CD4-positive, alpha-beta T cell treated with Interleukin-15 for 4 hours (primary cell): ENCODE data around the gene CMSS1.

ENCODE experiments used
- DNase-seq: peaks from one replicate; pipeline ENCODE4 v3.0.0-alpha.2; 2020; ENCODE audit warnings: low spot score

CMSS1 gene

DNA sequence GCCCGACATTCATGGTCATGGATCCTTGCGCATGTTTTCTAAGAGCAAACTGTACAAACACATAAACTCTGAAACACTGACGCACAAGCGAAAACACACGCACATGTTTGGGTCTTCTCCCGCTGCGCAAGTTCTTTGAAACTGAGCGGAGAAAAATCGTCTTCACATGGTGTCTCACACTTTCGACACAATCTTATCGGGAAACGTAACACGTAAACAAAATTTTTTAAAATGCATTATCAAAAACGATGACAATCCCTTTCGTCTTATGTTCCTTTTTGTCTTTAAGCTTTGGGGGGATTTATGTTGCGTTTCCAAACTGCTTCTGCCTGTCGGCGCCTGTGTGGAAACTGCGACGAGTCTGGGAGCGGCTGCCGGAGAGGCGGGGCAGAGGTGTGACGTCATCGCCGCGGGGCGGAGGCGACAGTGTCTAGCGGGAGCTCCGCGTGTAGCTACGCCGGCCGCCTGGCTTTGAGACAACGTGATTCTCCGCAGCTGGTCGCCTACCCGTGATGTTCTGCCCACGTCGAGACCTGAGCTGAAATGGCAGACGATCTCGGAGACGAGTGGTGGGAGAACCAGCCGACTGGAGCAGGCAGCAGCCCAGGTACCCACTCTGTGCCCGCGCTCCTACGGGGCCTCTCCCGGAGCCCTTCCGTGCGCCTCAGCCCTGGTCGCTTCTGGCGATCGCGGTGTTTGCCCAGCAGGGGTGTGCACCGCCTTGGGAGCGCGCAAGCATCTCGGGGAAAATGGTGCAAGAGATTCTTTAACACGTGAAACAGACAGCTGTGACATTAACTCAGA is at the start of gene CMSS1:
Gene CMSS1, plus strand, starts transcription at position 426 of the 804 bp plus-strand sequence.
- peak; percentile 94 for DNase-seq

GRCh38 chr3:99768126-99768525 is 49.5 kb upstream of the CMSS1 start:
- DNase-seq: no peak

GRCh38 chr3:99768808-99769501 is 48.7 kb upstream of the CMSS1 start:
- no peak for DNase-seq

- no peak for DNase-seq
Measured at GRCh38 chr3:99772171-99772570, 45.5 kb upstream of the CMSS1 start.

GRCh38 chr3:99772671-99773070 is 45.0 kb upstream of the CMSS1 start:
- DNase-seq: no peak

DNA sequence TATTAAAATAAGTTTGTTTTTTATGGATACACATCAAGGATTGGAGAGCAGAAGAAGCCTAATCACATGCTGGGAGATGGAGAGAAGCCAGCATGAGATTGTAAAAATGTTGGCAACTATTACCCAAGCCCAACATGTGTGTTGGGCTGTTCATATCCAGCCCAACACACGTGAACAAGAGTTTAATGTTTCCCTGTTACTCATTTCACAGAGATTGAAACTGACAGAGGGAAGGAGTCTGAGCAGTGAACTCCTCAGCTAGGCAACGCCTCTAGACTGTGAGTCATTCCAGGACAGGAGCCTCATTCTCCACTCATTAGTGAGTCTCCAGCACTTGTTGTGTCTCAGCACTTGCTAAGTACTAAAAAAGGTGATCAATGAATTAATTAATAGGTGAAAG is 43.2 kb upstream of the CMSS1 start:
- DNase-seq: no peak

GRCh38 chr3:99776516-99777209 is 41.0 kb upstream of the CMSS1 start:
- DNase-seq: no peak

DNA sequence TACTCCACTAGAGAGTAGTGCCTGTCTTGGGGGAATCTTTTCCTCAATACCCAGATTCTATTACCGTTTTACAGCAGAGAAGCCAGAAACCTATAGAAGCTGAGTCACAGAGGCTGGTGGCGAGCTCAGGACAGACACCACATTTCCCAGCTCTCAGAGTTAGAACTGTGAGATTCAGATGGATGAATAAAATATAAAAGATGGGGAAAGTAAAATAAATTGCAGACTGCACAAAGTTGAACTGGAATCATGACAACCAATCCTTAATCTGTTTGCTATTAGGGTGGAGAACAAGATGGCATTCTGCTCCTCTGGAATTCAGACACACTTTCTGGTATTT is 40.5 kb upstream of the CMSS1 start:
- no peak for DNase-seq

DNA sequence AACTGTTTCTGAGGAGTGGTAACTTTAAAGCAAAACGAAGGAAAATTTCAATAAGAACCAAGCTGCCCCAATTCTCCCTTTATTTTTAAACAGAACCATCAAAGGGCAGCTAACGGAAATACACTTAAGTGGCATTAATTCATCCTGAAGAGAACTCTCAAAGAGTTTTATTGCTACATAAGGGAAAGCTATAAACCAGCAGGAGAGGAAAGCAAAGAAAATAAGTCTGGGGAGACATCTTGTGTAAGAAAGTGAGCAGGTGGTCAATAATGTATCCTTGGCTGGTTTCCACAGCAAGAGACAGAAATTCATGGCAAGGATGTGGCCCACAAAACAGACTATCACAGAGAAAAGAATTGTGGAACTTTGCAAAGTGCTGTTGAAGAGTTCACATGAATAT is 40.0 kb upstream of the CMSS1 start:
- DNase-seq: no peak

DNA sequence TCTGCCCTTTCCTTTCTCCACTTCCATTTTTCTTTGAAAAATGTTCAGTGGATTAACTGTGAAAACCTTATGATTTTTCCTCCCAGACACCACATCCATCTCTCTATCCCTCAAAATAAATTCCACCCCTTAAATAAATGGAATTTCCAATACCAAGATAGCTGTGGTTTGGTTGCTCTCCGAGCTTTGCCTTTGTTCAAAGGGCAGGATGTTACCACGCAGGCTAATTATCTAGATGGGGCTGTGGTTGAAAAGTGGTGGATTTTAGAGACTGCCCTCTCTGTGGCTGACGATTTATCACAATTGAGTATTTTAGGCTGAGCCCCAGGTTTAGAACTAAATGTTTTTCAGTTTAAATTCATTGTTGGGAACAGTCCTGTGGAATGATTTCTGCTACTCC is 36.9 kb upstream of the CMSS1 start:
- DNase-seq: no peak

DNA sequence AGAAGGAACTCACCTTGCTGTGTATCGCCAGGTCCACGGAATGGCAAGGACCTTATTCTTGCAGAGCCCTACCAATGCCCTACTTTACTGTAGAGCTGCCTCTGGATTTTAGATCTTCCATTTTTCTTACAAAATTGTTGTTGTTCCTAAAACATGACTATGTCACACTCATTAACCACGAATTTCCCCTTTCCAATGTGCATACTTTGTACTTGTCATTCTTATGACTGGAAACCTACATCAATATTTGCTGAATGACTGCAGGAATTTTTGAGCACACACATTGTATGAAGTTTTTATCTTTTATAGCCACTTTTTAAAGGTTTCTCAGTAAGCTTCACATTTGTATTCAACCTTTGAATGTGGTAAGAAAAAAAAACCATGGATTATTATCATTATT is 35.9 kb upstream of the CMSS1 start:
- DNase-seq: no peak

DNA sequence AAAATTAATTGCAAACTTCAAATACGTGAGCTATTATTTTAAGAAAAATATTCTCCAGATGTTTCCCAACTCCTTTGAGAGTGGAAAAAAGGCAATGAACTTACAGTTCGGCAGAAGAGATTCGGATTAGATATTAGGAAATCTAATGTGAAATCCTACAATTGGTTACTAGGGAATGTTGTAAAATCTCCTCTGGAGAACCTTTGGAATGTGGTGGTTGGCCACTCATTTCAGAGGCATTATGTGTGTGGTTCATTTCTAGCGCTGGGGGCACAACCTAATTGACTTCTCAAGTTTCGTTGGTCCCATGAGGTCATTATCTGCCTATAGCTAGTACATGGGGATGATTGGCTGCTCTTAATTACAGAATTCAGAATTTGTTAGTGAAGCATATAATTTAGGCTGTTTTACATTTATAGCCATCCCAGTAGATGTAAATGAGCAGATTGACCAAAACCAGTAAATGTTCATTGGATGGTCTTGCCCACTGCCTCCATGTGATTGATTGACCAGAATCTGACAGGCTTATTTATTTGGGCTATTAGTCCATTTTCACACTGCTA is 34.6 kb upstream of the CMSS1 start:
- no peak for DNase-seq

- DNase-seq: peak; percentile 8
Measured at GRCh38 chr3:99789011-99789721, 28.5 kb upstream of the CMSS1 start.

GRCh38 chr3:99794485-99794884 is 23.2 kb upstream of the CMSS1 start:
- DNase-seq: no peak

- no peak for DNase-seq
Measured at GRCh38 chr3:99795573-99795972, 22.1 kb upstream of the CMSS1 start.

DNA sequence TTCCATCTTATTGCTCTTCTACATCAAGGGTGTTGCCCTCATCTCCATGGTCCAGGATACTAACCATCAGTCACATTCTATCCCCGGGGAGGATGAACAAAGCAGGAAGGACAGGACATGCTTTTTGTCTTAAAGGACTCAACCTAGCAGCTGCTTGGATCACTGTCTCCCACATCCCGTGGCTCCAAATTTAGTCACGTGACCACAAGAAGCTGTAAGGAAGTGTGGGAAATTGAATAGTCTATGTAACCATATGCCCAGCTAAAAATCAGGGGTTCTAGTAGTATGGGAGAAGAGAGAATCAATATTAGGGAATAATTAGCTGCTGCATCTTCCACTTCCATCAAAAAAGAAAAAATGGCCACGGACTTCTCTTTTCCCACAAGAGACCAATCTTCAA is 18.2 kb upstream of the CMSS1 start:
- DNase-seq: no peak

DNA sequence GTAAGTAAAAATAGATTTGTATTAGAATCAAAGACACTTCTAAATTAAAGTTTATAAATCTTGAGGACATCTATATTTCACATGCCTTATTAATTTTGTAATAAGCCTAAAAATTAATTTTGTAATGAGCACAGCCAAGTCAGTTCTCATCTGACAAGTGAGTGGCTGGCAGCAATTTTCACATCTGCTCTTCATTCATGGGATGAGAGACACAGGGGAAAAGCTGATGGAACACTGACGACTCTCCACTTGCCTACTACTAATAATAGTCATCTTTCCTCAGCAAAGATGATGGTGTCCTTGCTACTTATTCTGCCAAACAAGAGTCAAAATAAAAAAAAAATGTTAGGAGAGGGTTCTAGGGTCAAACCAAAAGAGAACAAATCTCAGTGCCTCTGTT is 14.4 kb upstream of the CMSS1 start:
- DNase-seq: no peak

DNA sequence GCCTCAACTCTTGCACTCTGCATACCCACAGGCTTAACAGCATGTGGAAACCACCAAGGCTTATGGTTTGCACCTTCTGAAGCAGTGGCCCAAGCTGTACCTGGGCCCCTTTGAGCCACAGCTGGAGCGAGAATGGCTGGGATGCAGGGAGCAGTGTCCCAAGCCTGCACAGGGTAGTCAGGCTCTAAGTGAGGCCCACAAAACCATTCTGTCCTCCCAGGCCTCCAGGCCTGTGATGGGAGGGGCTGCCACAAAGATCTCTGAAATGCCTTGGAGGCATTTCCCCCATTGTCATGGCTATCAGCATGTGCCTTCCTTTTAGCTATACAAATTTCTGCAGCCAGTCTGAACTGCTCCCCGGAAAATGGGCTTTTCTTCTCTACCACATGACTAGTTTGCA is 12.5 kb upstream of the CMSS1 start:
- DNase-seq: no peak

- DNase-seq: peak; percentile 56
Measured at GRCh38 chr3:99808163-99808794, 9.4 kb upstream of the CMSS1 start.

DNA sequence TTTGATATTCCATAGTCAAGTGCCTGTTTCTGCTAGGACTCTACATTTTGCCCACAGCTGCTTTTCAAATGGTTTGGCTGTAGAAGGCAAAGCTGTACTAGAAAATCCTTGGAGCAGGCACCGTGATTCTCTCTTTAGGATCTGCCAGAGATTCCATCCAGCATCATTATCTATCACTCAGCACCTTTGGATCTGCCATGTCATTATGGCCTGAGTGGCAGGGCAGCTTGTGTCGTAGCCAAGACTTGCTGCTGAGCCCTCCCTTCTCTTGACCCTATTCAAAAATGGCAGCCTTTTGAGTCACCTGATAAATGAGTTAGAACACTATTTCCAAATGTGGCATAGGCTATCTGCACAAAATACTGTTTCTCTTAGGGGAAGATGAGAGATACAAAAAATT is 8.1 kb upstream of the CMSS1 start:
- no peak for DNase-seq

DNA sequence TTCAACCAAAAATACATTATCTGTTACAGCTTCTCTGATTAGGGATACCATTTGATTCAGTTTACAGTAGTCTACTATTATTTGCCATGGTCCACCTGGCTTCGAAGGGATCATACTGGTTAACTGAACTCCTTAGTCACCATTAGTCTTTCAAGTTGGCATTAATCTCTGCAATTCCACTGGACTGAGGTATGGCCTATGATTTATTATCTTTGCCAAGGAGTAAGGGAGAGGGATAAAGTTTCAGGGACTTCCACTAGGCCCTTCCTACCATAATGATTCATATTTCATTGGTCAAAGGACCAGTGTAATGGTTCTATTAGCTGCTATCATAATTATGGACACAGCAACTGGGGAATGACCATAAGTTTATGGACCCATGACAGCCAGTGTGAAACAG is 7.3 kb upstream of the CMSS1 start:
- DNase-seq: no peak

DNA sequence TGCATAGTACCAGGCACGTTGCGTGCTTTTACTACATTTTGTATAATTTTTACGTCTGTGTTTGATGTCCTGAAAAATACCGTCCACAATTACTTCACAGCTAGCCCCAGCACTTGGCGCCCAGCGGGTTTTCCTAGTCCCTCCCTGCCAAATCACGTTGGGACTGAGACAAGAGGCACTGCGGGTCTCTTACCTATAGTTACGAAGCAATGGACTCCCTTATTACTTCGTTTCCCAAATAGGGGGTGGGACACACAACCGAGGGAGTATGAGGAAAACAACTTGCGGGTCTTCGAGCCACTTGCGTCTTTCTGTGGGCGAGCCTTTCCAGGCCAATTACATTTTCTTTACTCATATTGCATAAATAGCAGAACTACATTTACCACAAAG is 620 bp upstream of the CMSS1 start:
- DNase-seq: no peak
